Erythroblast (primary cell): ENCODE measurements around the gene KRI1.

ENCODE experiments used
- GATA1 ChIP-seq: IDR thresholded peaks from 2 replicates; pipeline ENCODE4 v1.6.1; 2011; ENCODE audit warnings: low read depth, mild to moderate bottlenecking, control low read depth, low read length, moderate library complexity
- POLR2A ChIP-seq: IDR thresholded peaks from 2 replicates; pipeline ENCODE4 v1.6.1; 2011; ENCODE audit warnings: mild to moderate bottlenecking, low read length

DNA sequence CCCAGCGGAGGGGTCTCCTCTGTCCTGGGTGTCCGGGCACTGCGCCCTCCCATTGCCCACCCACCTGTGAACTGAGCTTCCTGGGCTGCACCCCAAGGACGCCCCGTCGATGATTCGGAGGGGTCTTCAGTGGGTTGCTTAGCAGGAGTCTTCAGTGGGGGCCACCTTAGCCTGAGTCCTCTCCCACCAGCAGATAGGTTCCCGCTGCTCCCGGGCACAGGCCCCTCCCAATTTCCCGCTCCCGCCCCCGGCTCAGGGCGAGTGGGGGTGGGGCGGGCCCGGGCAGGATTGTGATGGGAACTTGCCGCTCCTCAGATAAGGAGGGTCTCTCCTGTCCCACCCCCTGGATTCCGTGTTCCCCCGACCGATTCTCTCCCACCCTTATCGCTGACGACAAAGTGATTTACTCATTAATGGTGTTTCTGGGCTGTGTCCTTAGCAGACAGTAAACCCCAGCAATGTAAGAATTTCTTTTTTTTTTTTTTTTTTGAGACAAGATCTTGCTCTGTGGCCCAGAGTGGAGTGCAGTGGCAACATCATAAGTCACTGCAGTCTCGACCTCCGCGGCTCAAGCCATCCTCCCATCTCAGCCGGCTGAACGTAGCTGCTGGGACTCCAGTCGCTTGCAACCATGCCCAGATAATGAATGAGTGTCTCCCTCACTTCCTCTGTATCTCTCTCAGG is 47.9 kb downstream of the KRI1 start:
- TF ChIP-seq POLR2A: no peak
- no peak for TF ChIP-seq GATA1
